ENCODE measurements around the gene IL3.

GRCh38 chr5:132075719-132076077 lies 15.2 kb downstream of the IL3 start:
- TF ChIP-seq, protein P1, sequence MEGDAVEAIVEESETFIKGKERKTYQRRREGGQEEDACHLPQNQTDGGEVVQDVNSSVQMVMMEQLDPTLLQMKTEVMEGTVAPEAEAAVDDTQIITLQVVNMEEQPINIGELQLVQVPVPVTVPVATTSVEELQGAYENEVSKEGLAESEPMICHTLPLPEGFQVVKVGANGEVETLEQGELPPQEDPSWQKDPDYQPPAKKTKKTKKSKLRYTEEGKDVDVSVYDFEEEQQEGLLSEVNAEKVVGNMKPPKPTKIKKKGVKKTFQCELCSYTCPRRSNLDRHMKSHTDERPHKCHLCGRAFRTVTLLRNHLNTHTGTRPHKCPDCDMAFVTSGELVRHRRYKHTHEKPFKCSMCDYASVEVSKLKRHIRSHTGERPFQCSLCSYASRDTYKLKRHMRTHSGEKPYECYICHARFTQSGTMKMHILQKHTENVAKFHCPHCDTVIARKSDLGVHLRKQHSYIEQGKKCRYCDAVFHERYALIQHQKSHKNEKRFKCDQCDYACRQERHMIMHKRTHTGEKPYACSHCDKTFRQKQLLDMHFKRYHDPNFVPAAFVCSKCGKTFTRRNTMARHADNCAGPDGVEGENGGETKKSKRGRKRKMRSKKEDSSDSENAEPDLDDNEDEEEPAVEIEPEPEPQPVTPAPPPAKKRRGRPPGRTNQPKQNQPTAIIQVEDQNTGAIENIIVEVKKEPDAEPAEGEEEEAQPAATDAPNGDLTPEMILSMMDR (IDR thresholded peaks at IDR 0.05; ENCODE audit: poor library complexity): no peak
- TF ChIP-seq EZH2 (IDR thresholded peaks at IDR 0.05; ENCODE audit: borderline replicate concordance) (no peak), EZH2phosphoT487 (IDR thresholded peaks at IDR 0.05; ENCODE audit: low read depth, severe bottlenecking, unreplicated experiment) (no peak)

Data from hepatocyte (in vitro differentiated cells).